Urothelium cell line (cell line): ENCODE results near the gene IFIH1.

Experiments
- DNase-seq: peaks from one replicate; pipeline ENCODE4 v3.0.0; 2011; ENCODE audit warnings: low spot score, mixed read lengths
- FAIRE-seq: peaks from 2 replicates; lab custom pipeline; 2011; peaks lifted over from hg19 to GRCh38; lab: Jason Lieb, UNC

IFIH1 gene

GRCh38 chr2:162318328-162319180 is at the start of gene IFIH1:
Gene IFIH1, minus strand, starts transcription at chr2:162318684. Its CDS starts 377 bp downstream, at chr2:162318307.
- FAIRE-seq (no peak), DNase-seq (peak; percentile 83)

DNA sequence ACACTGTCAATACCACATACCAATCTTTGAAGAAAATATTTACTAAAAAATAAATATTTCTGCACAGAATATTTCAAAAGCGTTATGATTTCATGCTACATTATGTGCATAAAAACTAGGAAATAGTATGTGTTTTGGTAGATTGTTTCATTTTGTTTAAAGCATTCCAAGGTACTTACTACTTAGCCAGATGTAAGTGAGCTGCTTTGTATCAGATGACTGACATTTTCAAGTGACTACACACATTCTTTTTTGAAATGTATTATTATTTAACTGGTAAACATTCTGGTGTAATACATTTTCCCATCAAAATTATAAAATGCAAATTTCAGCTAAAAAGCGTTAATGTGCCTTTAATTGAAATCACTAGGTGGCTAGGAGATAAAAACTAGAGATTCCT is 46.9 kb upstream of the IFIH1 start:
- DNase-seq: no peak
- no peak for FAIRE-seq

DNA sequence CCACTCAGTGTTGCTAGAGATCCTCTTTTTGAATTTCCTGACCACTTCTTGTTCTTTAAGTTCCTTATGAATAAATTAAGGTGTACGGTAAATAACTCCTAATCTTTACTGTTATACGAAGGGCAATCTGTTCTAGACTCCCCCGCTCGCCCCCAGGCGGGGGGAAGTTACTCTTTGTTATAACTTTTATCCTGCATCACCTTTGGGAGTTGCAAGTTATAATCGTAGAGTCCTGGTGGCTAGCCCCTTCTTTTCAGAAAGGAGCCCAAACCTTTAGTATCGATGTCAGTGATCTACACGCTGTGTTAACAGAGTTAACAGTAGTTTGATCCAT is 26.1 kb upstream of the IFIH1 start:
- peak; percentile 4 for DNase-seq
- no peak for FAIRE-seq

- peak; percentile 94 for DNase-seq
- FAIRE-seq: peak; percentile 58
Observed at GRCh38 chr2:162343824-162344616, 25.5 kb upstream of the IFIH1 start, which contains the start of gene GCA. Gene GCA, plus strand, starts transcription at chr2:162344132. Its CDS starts 117 bp downstream, at chr2:162344249.

- no peak for FAIRE-seq
- no peak for DNase-seq
Observed at GRCh38 chr2:162343492-162343823, 25.0 kb upstream of the IFIH1 start.

DNA sequence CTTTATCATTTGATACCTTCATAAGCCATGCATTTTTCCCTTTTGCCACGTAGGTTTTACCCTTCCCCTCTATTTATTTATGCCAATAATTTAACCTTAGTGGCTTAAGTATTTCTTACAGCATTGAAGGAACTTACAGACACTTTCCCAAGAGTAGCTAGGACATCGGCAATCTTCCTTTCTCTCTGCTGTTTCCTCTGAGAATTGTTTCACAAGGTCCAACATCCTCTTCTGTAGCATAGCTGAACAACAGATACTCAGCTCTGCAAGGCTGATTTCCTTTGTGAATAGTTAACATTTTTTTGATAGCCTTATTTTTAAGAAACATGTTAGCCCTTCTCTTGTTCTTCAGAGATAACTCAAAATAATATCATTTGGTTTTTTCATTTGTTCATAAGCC is 24.4 kb upstream of the IFIH1 start:
- FAIRE-seq: no peak
- DNase-seq: no peak

- no peak for DNase-seq
- no peak for FAIRE-seq
Observed at GRCh38 chr2:162342321-162342720, 23.8 kb upstream of the IFIH1 start.

GRCh38 chr2:162340822-162341221 is 22.3 kb upstream of the IFIH1 start:
- no peak for FAIRE-seq
- DNase-seq: no peak

- FAIRE-seq: no peak
- no peak for DNase-seq
Observed at GRCh38 chr2:162337868-162338267, 19.4 kb upstream of the IFIH1 start.

DNA sequence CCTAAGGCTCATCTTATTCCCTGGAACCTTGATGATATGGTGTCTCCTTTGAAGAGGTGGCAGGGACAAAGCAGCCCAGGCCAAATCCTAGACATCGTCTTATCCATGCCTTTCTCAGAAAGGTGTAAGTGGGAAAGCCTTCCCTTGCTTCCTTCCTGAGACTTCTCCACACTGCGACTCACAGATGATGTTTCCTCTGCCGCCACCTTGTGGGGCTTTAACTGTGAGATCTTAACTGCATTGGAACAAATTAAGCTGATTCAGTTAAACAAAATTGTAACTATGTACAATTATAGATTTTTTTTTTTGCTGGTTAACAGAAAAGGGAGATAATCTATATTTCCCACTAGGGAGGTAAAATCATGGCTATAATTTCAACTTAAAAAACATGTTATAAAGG is 15.5 kb upstream of the IFIH1 start:
- no peak for FAIRE-seq

DNA sequence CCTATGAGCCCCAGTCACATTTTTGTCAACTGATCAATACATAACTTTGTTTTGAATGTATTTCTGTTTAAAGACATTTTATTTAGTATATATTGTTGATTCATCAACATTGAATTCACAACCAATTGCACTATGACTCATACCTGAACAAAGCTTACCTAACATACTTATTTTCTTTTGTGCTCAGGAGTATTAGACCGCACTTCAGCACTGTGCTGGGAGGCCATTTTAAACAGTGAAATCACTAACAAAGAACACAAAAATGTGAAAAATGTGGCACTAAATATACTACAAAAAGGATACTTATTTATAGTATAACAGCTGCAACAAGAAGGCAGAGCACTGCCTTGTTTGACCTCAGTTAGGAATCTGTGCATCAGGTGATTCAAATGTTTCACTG is 12.4 kb upstream of the IFIH1 start:
- FAIRE-seq (no peak), DNase-seq (no peak)

More for the DNA sequence above, 15.5 kb upstream of the IFIH1 start:
- peak; percentile 44 for DNase-seq

DNA sequence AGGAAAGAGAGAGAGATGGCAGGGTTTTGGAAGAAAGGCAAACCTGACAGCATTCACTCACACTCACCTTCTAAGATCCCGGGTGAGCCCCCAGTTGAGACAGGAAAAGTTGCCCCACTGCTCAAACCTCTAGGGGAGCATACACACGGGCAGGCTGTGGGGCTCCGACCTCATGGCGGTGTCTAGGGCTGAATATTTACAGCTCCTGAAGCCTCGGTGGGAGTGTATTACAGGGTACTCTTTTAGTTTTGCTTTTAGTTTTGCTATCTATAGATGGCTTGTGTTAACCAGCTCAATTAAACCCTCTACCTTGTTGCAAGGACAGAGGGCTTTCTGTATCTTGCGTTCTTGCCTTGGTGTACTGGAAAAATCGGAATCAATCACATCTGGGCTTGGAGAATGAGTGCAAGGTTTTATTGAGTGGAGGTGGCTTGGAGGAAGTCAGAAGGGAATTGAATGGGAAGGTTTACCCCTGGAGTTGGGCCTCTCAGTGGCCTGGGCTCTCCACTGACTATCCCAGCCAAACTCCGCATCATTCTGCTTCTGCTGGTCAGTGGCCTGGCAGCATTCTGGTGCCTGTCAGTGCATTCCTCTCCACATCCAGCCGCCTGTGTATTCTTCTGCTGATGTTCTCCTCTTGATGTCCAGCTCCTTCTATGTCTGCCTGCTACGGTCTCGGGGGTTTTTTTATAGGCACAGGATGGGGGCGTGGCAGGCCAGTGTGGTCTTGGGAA is 10.1 kb upstream of the IFIH1 start:
- no peak for FAIRE-seq
- no peak for DNase-seq

GRCh38 chr2:162327806-162328205 is 9.3 kb upstream of the IFIH1 start:
- FAIRE-seq: no peak

GRCh38 chr2:162327134-162327769 is 8.8 kb upstream of the IFIH1 start:
- no peak for FAIRE-seq
- DNase-seq: no peak

More at GRCh38 chr2:162327806-162328205, 9.3 kb upstream of the IFIH1 start:
- DNase-seq: no peak

DNA sequence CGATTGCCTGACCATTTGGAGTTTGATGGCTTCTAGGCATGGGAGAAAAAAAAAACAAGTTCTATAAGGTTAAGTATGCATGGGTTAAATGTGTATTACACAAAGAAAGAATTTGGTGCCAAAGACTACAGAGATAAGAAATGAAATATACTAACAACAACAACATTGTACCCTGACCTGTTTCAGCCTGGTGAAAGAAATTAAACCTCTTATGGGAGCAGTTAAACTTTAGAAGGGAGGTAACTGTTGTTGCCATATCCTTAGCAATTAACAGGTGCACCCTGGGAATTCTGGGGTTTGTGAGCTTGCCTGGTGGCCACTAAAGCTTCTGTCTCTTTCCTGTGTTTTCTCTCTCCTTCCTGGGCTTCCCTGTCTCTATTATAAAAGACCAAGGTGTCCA is 6.5 kb upstream of the IFIH1 start:
- DNase-seq (no peak), FAIRE-seq (no peak)

DNA sequence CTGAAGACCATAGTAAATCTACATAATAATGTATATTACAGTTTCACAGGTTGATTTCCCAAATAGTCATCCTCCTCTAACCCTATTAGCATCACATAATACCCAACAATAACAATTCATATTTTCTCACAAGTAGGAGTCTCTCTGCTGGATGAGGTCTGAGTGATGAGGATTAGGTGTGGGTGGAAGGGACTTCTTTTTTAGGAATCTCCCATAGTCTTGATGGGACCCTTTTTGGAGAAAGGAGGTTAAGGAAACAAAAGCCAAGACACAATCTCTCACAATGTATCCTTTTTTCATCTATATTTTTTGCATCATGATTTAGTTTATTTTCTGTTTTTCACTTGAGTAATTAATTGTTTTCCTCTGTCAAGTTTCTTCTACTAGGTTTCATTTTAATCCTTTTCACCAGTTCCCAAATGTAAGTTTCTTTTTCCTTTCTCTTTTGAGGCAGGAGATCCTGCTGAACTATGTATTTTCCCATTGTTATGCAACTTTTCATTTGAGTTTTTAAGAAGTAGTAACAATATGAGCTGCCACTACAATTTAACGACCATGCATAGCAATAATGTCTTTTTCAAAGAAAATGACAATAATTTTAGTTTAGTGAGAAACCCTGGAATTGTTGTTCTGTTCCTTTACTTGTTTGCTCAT is 2.5 kb upstream of the IFIH1 start:
- no peak for FAIRE-seq
- no peak for DNase-seq

- no peak for FAIRE-seq
- peak; percentile 22 for DNase-seq
Observed at GRCh38 chr2:162317861-162318327, 590 bp downstream of the IFIH1 start.

DNA sequence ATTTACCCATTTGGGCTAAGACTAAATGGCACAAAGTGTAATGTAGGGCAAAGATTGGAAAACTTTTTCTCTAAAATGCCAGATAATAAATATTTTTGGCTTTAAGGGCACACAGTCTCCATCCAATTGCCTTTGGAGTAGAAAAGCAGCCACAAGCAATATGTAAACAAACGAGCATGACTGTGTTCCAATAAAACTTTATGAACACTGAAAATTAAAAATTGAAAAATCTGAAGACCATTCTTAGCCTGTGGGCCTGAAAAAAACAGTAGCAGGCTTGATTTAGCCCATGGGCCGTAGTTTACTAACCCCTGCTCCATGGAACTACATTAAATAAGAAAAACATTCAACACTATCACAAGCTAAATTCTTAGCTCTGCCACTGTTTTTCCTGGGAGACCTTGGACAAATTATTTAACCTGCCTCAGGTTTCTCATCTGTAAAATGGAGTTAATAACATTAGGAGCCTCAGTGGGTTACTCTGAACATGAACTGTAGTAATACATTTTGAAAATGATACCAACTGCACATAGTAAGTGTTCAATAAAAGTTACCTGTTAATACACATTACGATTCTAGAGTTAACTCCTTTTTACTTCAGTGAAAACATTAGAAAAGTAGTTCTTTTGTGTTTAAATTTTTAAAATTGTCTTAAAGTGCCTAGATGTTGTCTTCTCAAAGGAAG is 1.3 kb downstream of the IFIH1 start:
- no peak for DNase-seq
- no peak for FAIRE-seq

GRCh38 chr2:162316590-162316989 is 1.9 kb downstream of the IFIH1 start:
- DNase-seq (no peak), FAIRE-seq (no peak)

DNA sequence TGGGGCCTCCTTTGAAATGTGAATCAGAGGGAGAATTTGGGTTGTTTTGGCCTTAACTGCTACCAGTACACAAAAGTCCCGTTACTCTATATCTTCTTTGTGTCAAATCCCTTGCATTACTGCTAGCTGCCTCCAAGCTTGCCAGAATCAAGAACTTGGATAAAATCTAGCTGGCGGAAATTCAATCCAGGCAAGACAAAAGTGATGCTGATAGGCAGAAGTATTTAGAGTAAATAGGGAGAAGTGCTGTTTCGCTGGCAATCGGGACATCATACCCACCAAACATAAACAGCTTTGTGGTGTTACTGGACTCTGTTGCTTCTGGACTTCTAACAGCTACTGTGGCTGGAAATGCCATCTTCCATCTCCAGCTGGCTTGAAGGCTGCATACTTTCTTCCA is 2.5 kb downstream of the IFIH1 start:
- no peak for DNase-seq
- no peak for FAIRE-seq
